Astrocyte (in vitro differentiated cells and primary cell): ENCODE measurements around the gene AGPAT3.

ENCODE experiments used
- CTCF ChIP-seq: IDR thresholded peaks from 2 replicates; pipeline ENCODE4 v1.5.1; 2011; ENCODE audit warnings: low read depth, mild to moderate bottlenecking, inconsistent platforms, low read length, moderate library complexity; ENCODE audit not compliant: insufficient read depth
- EZH2 ChIP-seq: IDR thresholded peaks from 2 replicates; pipeline ENCODE4 v1.6.1; 2012; ENCODE audit warnings: mild to moderate bottlenecking, low read length, inconsistent platforms; ENCODE audit not compliant: insufficient read depth

GRCh38 chr21:43851593-43851992 lies 13.4 kb upstream of the AGPAT3 start:
- TF ChIP-seq CTCF (no peak), EZH2 (no peak)
